SK-N-SH treated with all-trans-retinoic acid at 6 μM for 48 hours (cell line): ENCODE results near the gene PDIA4.
"Not testable (repeated sequence)": the region's sequence is repeated elsewhere in the genome, so short reads cannot be mapped to it uniquely, and the experiment has no call there.

Experiments used
- ATAC-seq: fragments of 200-7000 bp; cut with Tn5 transposase; 3 replicates; pipeline ENCODE4 v1.9.1; 2020; ENCODE audit warnings: mild to moderate bottlenecking, moderate library complexity
- ARNTL ChIP-seq: fragments of 450-650 bp; formaldehyde crosslinking; IDR thresholded peaks from 2 replicates; pipeline ENCODE4 v1.5.0; 2020; ENCODE audit warnings: low read depth, mild to moderate bottlenecking, moderate library complexity, borderline replicate concordance
- BACH2 ChIP-seq: fragments of 250-450 bp; sonication (Bioruptor Pico); IDR thresholded peaks from 2 replicates; pipeline ENCODE4 v1.9.0; 2021; ENCODE audit warnings: mild to moderate bottlenecking, borderline replicate concordance
- CREB5 ChIP-seq: fragments of 250-450 bp; sonication (Bioruptor Pico); IDR thresholded peaks from 2 replicates; pipeline ENCODE4 v1.5.1; 2020; ENCODE audit warnings: low read depth, mild to moderate bottlenecking, moderate library complexity
- CSDC2 ChIP-seq: fragments of 250-450 bp; sonication (Bioruptor Pico); IDR thresholded peaks from 2 replicates; pipeline ENCODE4 v1.5.0; 2020; ENCODE audit warnings: mild to moderate bottlenecking, moderate library complexity
- CSRNP3 ChIP-seq: fragments of 250-450 bp; sonication (Bioruptor Pico); IDR thresholded peaks from 2 replicates; pipeline ENCODE4 v1.5.1; 2021; ENCODE audit warnings: mild to moderate bottlenecking, moderate library complexity
- ESRRG ChIP-seq: fragments of 250-450 bp; sonication (Bioruptor Pico); IDR thresholded peaks from 2 replicates; pipeline ENCODE4 v1.6.1; 2021; ENCODE audit warnings: mild to moderate bottlenecking
- GLIS3 ChIP-seq: fragments of 250-450 bp; sonication (Bioruptor Pico); IDR thresholded peaks from 2 replicates; pipeline ENCODE4 v1.5.0; 2020; ENCODE audit warnings: mild to moderate bottlenecking, moderate library complexity
- ISL1 ChIP-seq: fragments of 250-450 bp; sonication (Bioruptor Pico); IDR thresholded peaks from 2 replicates; pipeline ENCODE4 v2.1.2; 2022; ENCODE audit warnings: mild to moderate bottlenecking, moderate library complexity
- OSR1 ChIP-seq: fragments of 250-450 bp; sonication (Bioruptor Pico); IDR thresholded peaks from 2 replicates; pipeline ENCODE4 v1.8.0; 2022; ENCODE audit warnings: moderate library complexity, mild to moderate bottlenecking, inconsistent platforms
- PATZ1 ChIP-seq: fragments of 250-450 bp; sonication (Bioruptor Pico); IDR thresholded peaks from 2 replicates; pipeline ENCODE4 v1.8.0; 2020; ENCODE audit warnings: mild to moderate bottlenecking, moderate library complexity, borderline replicate concordance
- POU6F1 ChIP-seq: fragments of 250-450 bp; sonication (Bioruptor Pico); IDR thresholded peaks from 2 replicates; pipeline ENCODE4 v1.8.0; 2021; ENCODE audit warnings: low read depth, mild to moderate bottlenecking, moderate library complexity, borderline replicate concordance
- PPARA ChIP-seq: fragments of 250-450 bp; sonication (Bioruptor Pico); IDR thresholded peaks from 2 replicates; pipeline ENCODE4 v1.5.0; 2020; ENCODE audit warnings: mild to moderate bottlenecking, borderline replicate concordance
- RARB ChIP-seq: fragments of 250-450 bp; sonication (Bioruptor Pico); IDR thresholded peaks from 2 replicates; pipeline ENCODE4 v1.8.0; 2021; ENCODE audit warnings: mild to moderate bottlenecking, moderate library complexity
- SNAI2 ChIP-seq: fragments of 250-450 bp; sonication (Bioruptor Pico); IDR thresholded peaks from 2 replicates; pipeline ENCODE4 v1.5.0; 2020; ENCODE audit warnings: mild to moderate bottlenecking, moderate library complexity
- TCF4 ChIP-seq: fragments of 250-450 bp; sonication (Bioruptor Pico); IDR thresholded peaks from 2 replicates; pipeline ENCODE4 v1.8.0; 2021; ENCODE audit warnings: mild to moderate bottlenecking, moderate library complexity, borderline replicate concordance
- TOX ChIP-seq: fragments of 250-450 bp; sonication (Bioruptor Pico); IDR thresholded peaks from 2 replicates; pipeline ENCODE4 v1.8.0; 2021; ENCODE audit warnings: mild to moderate bottlenecking, moderate library complexity, borderline replicate concordance
- TSHZ2 ChIP-seq: fragments of 250-450 bp; sonication (Bioruptor Pico); IDR thresholded peaks from 2 replicates; pipeline ENCODE4 v1.5.0; 2020; ENCODE audit warnings: mild to moderate bottlenecking, moderate library complexity
- ZC3H10 ChIP-seq: fragments of 250-450 bp; sonication (Bioruptor Pico); IDR thresholded peaks from 2 replicates; pipeline ENCODE4 v1.5.1; 2021; ENCODE audit warnings: mild to moderate bottlenecking, moderate library complexity
- ZFP3 ChIP-seq: fragments of 250-450 bp; sonication (Bioruptor Pico); IDR thresholded peaks from 2 replicates; pipeline ENCODE4 v1.5.0; 2020; ENCODE audit warnings: mild to moderate bottlenecking, moderate library complexity
- ZNF565 ChIP-seq: fragments of 450-650 bp; formaldehyde crosslinking; conservative IDR thresholded peaks from 2 replicates; pipeline ENCODE4 v1.5.0; 2020; ENCODE audit warnings: low read depth, mild to moderate bottlenecking, moderate library complexity
- ZNF8 ChIP-seq: fragments of 450-650 bp; formaldehyde crosslinking; IDR thresholded peaks from 2 replicates; pipeline ENCODE4 v1.5.0; 2020; ENCODE audit warnings: mild to moderate bottlenecking, moderate library complexity

The PDIA4 gene

GRCh38 chr7:149036676-149037075 is 8.4 kb upstream of the PDIA4 start:
- ATAC-seq: no peak
- TF ChIP-seq CSRNP3 (no peak), ZNF565 (no peak), TOX (CRISPR knock-in tag) (no peak), RARB (CRISPR knock-in tag) (no peak), POU6F1 (CRISPR knock-in tag) (no peak), OSR1 (no peak)

GRCh38 chr7:149031353-149031910 is 3.1 kb upstream of the PDIA4 start:
- ATAC-seq: no peak
- TF ChIP-seq OSR1 (no peak), ZC3H10 (CRISPR knock-in tag) (no peak), ZFP3 (CRISPR knock-in tag) (no peak), GLIS3 (CRISPR knock-in tag) (no peak), PATZ1 (CRISPR knock-in tag) (no peak), PPARA (CRISPR knock-in tag) (no peak), CSRNP3 (no peak), SNAI2 (CRISPR knock-in tag) (no peak), ARNTL (no peak), TSHZ2 (CRISPR knock-in tag) (no peak), TOX (CRISPR knock-in tag) (no peak), RARB (CRISPR knock-in tag) (no peak), BACH2 (no peak), CSDC2 (CRISPR knock-in tag) (no peak), ESRRG (CRISPR knock-in tag) (no peak), TCF4 (CRISPR knock-in tag) (no peak), ZNF565 (no peak), CREB5 (CRISPR knock-in tag) (no peak), ISL1 (CRISPR knock-in tag) (no peak), ZNF8 (CRISPR knock-in tag) (no peak)

- ATAC-seq: not testable (repeated sequence)
These were observed 2.1 kb upstream of the PDIA4 start for GRCh38 chr7:149030439-149030838.
